Memory B cell (primary cell): ENCODE results near the gene RUNX2.

Experiments
- ATAC-seq: fragments of 150-1000 bp; cut with Tn5 transposase; 2 replicates; pipeline ENCODE4 v1.10.0; 2021; ENCODE audit warnings: low read depth, mild to moderate bottlenecking, moderate library complexity
- DNase-seq, 2 donors: peaks; one replicate each; pipeline ENCODE4 v3.0.0; 2022; ENCODE audit warnings: low spot score in 2 of 2
- H3K27ac Mint-ChIP-seq: one replicate; pipeline ENCODE4 v1.8.0; 2022; ENCODE audit warnings: mild to moderate bottlenecking, moderate library complexity, mixed read lengths
- H3K27me3 Mint-ChIP-seq: one replicate; pipeline ENCODE4 v1.8.0; 2022; ENCODE audit warnings: mixed read lengths
- H3K36me3 Mint-ChIP-seq: one replicate; pipeline ENCODE4 v1.8.0; 2022; ENCODE audit warnings: mild to moderate bottlenecking, mixed read lengths
- H3K4me1 Mint-ChIP-seq: one replicate; pipeline ENCODE4 v1.8.0; 2022; ENCODE audit warnings: mixed read lengths
- H3K4me3 Mint-ChIP-seq: one replicate; pipeline ENCODE4 v1.8.0; 2022; ENCODE audit warnings: mild to moderate bottlenecking, moderate library complexity, mixed read lengths
- H3K9me3 Mint-ChIP-seq: one replicate; pipeline ENCODE4 v1.8.0; 2022; ENCODE audit warnings: mixed read lengths

Gene RUNX2

DNA sequence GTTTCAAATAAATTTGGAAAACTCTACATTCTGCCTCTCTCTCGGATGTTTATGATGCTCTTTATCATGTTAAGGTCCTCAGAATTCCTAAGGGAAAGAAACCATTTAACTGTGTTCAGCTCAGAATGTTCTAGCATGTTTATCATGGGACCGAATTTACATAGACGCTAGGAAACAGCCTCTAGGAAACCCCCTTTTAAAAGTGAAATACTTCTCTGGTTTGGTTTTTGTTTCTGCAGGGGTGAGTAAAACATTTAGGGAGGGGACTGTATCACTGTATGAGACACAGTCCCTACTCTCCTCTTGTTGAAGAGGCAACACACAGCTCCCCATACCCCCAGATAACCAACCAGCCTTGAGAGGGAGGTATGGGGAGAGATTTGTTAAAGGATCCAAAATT, 317.2 kb downstream of the RUNX2 start:
- no peaks in the 10 kb centered on the region for H3K36me3 Mint-ChIP-seq
- peaks cover 12% of the 10 kb centered on the region for H3K4me1 Mint-ChIP-seq
- peaks cover 2% of the 10 kb centered on the region for H3K27me3 Mint-ChIP-seq
- DNase-seq, result no peak
- H3K4me3 Mint-ChIP-seq, result no peak overlapping the region
- ATAC-seq, result peak; percentile 70
- peak overlapping the region; percentile 67 for H3K27ac Mint-ChIP-seq
- no peaks in the 10 kb centered on the region for H3K9me3 Mint-ChIP-seq

DNA sequence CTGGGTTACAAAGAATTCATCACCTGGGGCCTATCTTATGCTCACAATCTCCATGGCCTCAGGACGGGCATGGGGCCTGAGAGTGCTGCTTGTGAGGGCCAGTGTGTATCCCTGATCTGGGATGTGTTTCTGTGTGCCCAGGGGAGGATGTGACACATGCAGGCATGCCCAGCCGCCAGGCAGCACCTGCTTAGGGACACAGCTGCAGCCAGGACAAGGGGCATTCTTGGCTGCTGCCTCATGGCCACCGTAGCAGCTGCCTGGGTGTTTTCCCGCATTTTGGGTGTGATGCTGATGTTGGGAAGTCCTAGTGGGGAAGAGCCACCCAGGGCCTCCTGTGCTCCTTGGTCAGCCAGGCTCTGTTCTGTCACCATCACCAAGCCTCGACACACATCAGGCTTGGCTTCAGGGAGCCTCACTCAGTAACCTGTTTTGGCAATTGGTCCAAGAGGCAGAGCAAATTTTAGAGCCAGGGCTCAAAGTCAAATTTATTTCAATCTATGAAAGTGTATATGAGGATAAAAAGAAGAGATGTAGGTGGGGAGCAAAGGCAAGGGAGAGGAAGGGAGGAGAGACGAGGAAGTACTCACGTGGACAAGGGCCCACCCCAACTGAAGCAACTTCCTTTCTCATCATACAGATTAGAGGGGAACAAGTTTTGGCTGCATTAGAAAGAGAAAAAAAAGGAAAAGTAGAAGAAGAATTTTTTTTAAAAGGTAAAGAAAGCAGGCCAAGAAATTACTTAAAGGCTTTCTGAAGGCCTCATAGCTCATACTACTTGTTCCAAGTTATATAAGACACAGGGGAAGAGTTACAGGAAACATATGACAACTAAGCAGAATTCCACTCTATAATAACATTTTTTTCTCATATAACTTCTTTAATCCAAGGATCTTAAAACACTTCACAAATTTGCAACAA, 319.5 kb downstream of the RUNX2 start:
- no peak overlapping the region for H3K27ac Mint-ChIP-seq
- no peaks in the 10 kb centered on the region for H3K9me3 Mint-ChIP-seq
- peaks cover 12% of the 10 kb centered on the region for H3K4me1 Mint-ChIP-seq

DNA sequence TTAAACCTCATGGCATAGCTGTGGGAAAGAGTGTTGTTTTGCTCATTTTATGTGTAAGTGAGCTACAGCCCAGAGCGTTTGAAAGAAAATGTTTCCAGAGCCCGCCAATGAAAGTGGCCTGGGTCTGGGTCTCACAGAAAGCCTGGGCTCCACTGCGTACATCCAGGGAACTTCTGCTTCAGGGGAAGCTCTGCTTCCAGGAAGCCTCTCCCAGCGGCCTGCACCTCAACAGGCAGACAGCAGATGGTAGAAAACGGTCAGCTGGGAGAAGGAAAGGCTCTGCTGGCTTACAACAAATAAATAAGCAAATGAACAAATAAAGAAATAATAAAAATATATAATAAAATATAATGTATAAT, 320.1 kb downstream of the RUNX2 start:
- Mint-ChIP-seq H3K36me3 (no peaks in the 10 kb centered on the region), H3K9me3 (no peaks in the 10 kb centered on the region), H3K27ac (no peak overlapping the region), H3K4me3 (no peak overlapping the region), H3K27me3 (peaks cover 4% of the 10 kb centered on the region), H3K4me1 (peaks cover 14% of the 10 kb centered on the region)
- ATAC-seq (no peak), DNase-seq (no peak)

More for the DNA sequence above, 319.5 kb downstream of the RUNX2 start:
- H3K27me3 Mint-ChIP-seq, result peaks cover 2% of the 10 kb centered on the region
- DNase-seq (no peak), ATAC-seq (no peak)
- H3K4me3 Mint-ChIP-seq, result no peak overlapping the region
- H3K36me3 Mint-ChIP-seq, result no peaks in the 10 kb centered on the region

DNA sequence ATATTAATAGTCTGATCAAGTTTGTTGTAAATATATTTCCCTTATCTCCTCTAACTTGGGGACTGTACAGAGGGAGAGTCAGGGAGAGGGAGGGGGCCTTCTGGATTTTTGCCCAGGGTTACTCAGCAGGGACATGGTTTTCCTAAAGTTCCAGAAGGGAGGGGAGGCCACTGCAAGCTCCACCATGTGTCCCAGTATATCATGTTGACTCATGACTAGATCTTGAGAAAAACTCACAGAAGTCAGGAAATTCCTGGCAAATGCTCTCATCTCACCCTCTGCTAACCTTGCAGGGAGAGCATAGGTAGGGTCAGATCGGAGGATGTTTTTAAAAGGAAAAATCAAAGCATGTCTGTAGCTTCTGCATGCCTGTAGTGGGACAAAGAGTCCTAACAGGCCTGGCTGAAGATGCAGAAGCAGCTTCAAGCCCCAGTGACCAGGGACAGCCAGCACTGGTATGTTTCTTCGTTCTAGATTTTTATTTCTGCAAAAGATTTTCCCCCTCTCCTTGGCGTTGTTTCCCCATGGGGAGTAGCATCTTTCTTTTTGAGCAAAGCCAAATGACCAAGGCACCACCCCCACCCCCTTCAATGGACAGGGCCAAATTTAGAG, 322.5 kb downstream of the RUNX2 start:
- DNase-seq, result no peak
- Mint-ChIP-seq H3K4me1 (peaks cover 10% of the 10 kb centered on the region), H3K36me3 (no peaks in the 10 kb centered on the region), H3K9me3 (no peaks in the 10 kb centered on the region), H3K27me3 (peaks cover 6% of the 10 kb centered on the region), H3K4me3 (no peak overlapping the region), H3K27ac (no peak overlapping the region)
- no peak for ATAC-seq

DNA sequence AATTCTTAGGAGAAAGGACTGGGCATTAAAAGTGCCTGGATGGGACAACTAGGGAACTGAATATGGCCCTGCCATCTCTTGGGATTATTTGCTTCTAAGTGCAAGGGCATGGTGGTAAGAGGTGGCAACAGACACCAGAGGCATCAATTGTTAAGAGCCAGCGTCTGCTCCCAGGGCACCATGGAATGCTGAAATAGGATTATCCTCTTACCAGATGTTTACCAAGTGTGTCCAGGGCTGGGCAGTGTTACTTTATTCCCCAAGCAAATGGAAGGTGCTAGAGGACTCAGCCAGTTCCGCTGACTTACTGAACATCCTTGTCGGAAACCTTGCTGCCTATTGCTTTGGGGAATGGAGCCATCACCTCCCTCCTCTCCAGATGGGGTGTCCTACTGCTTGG, 323.2 kb downstream of the RUNX2 start:
- ATAC-seq (no peak), DNase-seq (no peak)
- Mint-ChIP-seq H3K9me3 (no peaks in the 10 kb centered on the region), H3K36me3 (no peaks in the 10 kb centered on the region), H3K27me3 (peaks cover 4% of the 10 kb centered on the region), H3K4me1 (peaks cover 7% of the 10 kb centered on the region), H3K27ac (no peak overlapping the region), H3K4me3 (no peak overlapping the region)

DNA sequence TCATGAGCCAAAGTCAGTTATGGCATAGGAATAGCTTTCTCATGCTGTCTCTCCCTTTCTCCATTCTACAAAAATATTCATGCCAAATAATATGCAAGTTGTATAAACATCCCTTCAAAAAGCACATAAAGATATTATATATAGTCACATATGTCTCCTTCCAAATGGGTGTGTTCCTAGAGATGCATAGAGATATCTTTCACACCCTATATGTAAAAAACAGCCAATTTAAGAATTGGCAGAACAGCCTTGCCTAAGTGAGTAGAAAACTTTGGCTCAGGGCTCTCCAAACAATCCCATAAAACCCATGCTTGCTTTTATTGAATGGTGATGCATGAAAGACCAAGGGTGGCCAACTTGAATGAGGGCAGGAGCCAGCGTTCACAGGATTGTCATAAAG, 324.3 kb downstream of the RUNX2 start:
- H3K27ac Mint-ChIP-seq, result no peak overlapping the region
- no peak for DNase-seq
- H3K36me3 Mint-ChIP-seq, result no peaks in the 10 kb centered on the region
- no peak for ATAC-seq
- H3K4me3 Mint-ChIP-seq, result no peak overlapping the region
- H3K27me3 Mint-ChIP-seq, result peaks cover 4% of the 10 kb centered on the region
- no peaks in the 10 kb centered on the region for H3K9me3 Mint-ChIP-seq
- H3K4me1 Mint-ChIP-seq, result peaks cover 7% of the 10 kb centered on the region

DNA sequence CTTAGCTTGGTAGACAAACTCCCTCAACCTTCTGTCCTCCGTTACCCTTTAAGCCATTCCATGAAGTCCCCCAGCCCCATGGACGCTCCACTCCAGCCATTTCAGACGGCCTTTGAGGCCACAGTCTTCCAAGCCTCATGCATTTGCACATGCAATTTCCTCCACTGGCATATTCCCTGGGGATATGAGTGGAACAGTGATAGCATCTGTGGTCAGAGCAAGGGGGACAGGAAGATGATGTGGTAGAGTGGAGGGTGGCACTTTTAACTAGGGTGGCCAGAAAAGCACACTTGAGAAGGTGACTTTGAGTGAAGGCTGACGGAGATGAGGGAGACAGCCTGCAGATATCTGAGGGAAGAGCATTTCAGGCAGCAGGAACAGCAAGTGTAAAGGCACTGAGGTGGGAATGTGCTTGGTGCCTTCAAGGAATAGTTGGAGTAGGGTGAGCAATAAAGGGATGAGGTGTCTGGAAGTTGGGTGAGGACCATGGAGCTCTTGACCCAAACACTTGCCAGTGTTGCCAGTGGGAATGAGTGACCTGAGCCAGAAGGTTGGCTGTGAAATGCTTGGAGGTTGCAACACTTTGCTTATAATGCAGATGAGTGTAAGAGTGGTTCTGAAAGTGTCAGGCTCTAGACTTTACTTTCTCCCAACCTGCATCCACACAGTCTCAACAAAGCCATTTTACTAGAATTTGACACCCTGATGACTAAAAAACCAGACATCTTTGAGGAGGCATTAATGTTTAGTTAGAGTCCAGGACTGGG, 325.2 kb downstream of the RUNX2 start:
- no peaks in the 10 kb centered on the region for H3K36me3 Mint-ChIP-seq
- H3K4me3 Mint-ChIP-seq, result no peak overlapping the region
- DNase-seq (no peak), ATAC-seq (no peak)
- peaks cover 7% of the 10 kb centered on the region for H3K4me1 Mint-ChIP-seq
- no peaks in the 10 kb centered on the region for H3K9me3 Mint-ChIP-seq
- peaks cover 6% of the 10 kb centered on the region for H3K27me3 Mint-ChIP-seq
- no peak overlapping the region for H3K27ac Mint-ChIP-seq

DNA sequence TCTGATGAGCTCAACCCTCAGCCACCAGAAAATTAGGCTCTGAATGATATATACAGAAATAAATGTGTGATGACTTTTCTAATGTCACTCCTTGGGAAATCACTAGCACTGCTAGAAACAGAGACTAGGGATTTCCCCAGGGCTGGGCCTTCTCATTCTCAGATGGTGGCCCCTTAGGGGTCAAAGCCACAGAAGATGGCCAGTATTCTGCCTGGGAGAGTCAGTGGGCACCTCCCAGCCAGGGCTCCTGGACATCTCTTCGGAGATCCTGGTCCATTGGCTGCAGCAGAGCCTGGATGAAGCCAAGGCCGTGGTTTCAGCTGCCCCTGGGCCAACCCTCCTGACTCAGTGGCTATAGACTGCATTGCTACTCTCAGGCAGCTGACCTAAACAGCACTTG, 326.5 kb downstream of the RUNX2 start:
- no peaks in the 10 kb centered on the region for H3K36me3 Mint-ChIP-seq
- ATAC-seq (no peak), DNase-seq (no peak)
- H3K4me3 Mint-ChIP-seq, result no peak overlapping the region
- no peak overlapping the region for H3K27ac Mint-ChIP-seq
- H3K9me3 Mint-ChIP-seq, result no peaks in the 10 kb centered on the region
- peaks cover 6% of the 10 kb centered on the region for H3K27me3 Mint-ChIP-seq
- H3K4me1 Mint-ChIP-seq, result peaks cover 14% of the 10 kb centered on the region

DNA sequence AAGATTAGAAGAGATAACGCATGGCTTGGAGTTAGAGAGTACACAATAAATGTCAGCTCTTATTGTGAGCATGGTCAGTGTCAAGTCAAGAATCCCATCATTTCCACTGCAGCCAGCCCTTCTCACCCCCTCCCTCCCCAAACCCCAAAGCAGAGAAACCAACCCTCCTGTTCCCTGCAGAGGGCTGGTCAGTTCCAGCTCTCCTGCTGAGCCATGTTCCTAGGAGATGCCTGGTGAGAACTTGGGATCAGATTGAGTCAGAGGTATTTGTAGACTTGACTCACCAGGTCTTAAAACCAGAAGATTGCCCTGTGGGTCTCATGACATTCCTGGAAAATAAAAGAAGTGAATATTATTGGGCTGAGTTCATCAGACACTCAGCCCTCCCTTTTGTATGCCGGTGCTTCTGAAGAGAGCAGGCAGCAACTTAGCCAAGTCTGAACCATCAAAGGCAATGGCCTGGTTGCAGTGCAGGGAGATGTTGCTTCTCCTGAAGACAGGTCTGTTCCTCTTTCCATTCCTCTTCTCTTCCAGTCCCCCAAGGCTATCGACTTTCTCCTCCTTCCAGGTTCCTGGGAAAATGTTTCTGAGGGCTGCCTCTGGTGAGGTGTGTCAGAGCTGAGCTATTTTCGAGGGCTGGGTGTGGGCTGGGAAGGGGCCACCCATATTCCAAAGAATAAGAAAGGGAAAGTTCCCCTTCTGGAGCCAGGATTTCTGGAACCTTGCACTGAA, 327.8 kb downstream of the RUNX2 start:
- no peak overlapping the region for H3K4me3 Mint-ChIP-seq
- ATAC-seq (no peak), DNase-seq (no peak)
- no peak overlapping the region for H3K27ac Mint-ChIP-seq
- H3K36me3 Mint-ChIP-seq, result no peaks in the 10 kb centered on the region
- peaks cover 6% of the 10 kb centered on the region for H3K27me3 Mint-ChIP-seq
- peaks cover 17% of the 10 kb centered on the region for H3K4me1 Mint-ChIP-seq
- no peaks in the 10 kb centered on the region for H3K9me3 Mint-ChIP-seq

DNA sequence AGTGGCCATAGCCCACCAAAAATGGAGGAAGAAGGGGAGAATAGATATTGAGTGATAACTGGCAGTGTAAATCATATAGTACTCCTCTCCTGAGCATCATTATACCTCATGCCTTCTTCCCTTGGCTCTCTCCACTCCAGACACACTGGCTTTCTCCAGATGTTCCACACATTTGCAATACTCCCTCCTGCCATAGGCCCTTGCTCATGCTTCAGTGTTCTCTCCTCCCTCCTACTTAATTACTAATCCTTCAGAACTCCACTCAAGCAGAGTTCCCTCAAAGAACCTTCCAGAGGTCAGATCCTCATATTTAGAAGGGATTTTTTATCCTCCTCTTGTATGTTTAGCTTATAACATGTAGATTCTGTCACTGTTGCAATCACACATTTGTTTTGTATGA, 329.1 kb downstream of the RUNX2 start:
- H3K4me1 Mint-ChIP-seq, result peaks cover 19% of the 10 kb centered on the region
- no peaks in the 10 kb centered on the region for H3K9me3 Mint-ChIP-seq
- H3K4me3 Mint-ChIP-seq, result no peak overlapping the region
- no peaks in the 10 kb centered on the region for H3K36me3 Mint-ChIP-seq
- ATAC-seq, result no peak
- DNase-seq, result no peak
- H3K27me3 Mint-ChIP-seq, result peaks cover 6% of the 10 kb centered on the region
- no peak overlapping the region for H3K27ac Mint-ChIP-seq

DNA sequence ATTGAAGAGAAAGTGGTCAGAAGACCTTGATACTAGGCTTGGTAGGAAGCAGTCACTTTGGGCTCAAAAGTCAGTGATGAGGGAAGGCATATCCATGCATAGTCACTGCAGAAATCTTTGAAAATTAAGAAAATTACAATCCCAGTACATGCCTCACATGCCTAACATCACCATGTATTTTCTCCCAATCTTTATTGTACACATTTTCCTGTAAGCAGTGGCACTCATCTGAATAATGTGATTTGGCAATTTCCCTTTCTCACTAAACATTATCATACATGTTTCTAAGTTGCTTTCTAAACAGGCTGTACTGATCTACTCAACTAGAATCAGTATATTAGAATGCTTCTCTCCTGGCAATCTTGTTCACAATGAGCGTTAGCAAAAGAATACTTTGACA, 330.3 kb downstream of the RUNX2 start:
- no peak overlapping the region for H3K4me3 Mint-ChIP-seq
- peaks cover 19% of the 10 kb centered on the region for H3K4me1 Mint-ChIP-seq
- H3K36me3 Mint-ChIP-seq, result no peaks in the 10 kb centered on the region
- no peak overlapping the region for H3K27ac Mint-ChIP-seq
- no peak for DNase-seq
- peaks cover 7% of the 10 kb centered on the region for H3K27me3 Mint-ChIP-seq
- H3K9me3 Mint-ChIP-seq, result no peaks in the 10 kb centered on the region
- ATAC-seq, result no peak

DNA sequence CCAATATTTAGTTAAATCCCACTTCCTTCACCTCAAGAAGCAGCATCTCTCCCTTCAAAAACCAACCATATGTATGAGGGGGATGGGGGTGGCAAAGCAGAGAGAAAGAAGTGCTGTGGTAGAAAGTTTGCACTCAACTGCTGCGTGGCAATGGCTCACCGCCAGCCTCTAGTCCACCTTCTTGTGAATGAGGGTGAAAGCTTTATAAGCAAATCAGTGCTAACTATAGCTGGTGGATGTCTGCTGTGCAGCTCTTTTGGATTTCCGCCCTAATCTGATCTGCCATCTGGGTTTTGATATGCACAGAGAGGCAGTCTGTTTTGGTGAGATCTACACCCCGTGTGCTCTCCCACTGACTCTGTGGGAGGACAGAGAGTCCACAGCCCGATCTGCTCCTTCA, 330.8 kb downstream of the RUNX2 start:
- DNase-seq (no peak), ATAC-seq (no peak)
- H3K4me1 Mint-ChIP-seq, result peaks cover 19% of the 10 kb centered on the region
- no peaks in the 10 kb centered on the region for H3K9me3 Mint-ChIP-seq
- H3K4me3 Mint-ChIP-seq, result peak overlapping the region; percentile 12
- no peak overlapping the region for H3K27ac Mint-ChIP-seq
- no peaks in the 10 kb centered on the region for H3K36me3 Mint-ChIP-seq
- H3K27me3 Mint-ChIP-seq, result peaks cover 7% of the 10 kb centered on the region

DNA sequence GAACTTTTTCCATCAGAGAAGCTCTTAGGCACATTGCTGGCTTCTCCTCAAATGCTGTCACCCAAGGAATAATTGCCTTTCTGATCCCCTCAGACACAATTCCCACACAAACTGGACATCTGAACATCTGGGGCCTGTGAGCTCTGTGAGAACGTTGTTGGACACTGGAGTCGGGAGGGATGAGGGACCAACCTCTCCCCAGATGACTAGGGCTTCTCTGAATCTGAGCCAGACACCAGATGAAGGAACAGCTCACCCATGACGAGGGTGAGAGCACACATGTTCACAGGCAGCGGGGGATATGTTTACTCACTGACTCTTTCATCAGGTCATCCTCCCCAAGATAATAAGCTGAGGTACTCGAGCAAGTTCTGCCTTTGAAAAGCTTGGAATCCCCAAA, 333.5 kb downstream of the RUNX2 start:
- H3K27me3 Mint-ChIP-seq, result peaks cover 9% of the 10 kb centered on the region
- H3K4me3 Mint-ChIP-seq, result no peak overlapping the region
- no peak for DNase-seq
- no peaks in the 10 kb centered on the region for H3K36me3 Mint-ChIP-seq
- no peaks in the 10 kb centered on the region for H3K9me3 Mint-ChIP-seq
- H3K27ac Mint-ChIP-seq, result no peak overlapping the region
- H3K4me1 Mint-ChIP-seq, result peaks cover 24% of the 10 kb centered on the region
- no peak for ATAC-seq
